ENCODE results near the gene RPS18. TPM values are rescaled to one million over a fixed set of nuclear protein-coding genes. Genes with fewer than 3 reads are reported as not detected.

The RPS18 gene
- total RNA-seq, 1 donor from 2014 or later, result 2,061 TPM

- no peaks in the 10 kb centered on the region for H3K27me3 Mint-ChIP-seq (ENCODE audit: low read depth, unreplicated experiment)
- Histone ChIP-seq H3K4me2 (ENCODE audit: low read length) (peak overlapping the region; percentile 90), H3K36me3 (ENCODE audit: insufficient read depth, low read length) (peaks cover 31% of the 10 kb centered on the region), H4K20me1 (ENCODE audit: insufficient read depth, low read length) (peaks cover 21% of the 10 kb centered on the region), H3K9me3 (ENCODE audit: insufficient read depth, low read depth, low read length) (no peaks in the 10 kb centered on the region), H3K79me2 (ENCODE audit: insufficient read depth, low read length) (peaks cover 65% of the 10 kb centered on the region), H3K4me3 (ENCODE audit: insufficient read depth, low read depth, low read length) (no peak overlapping the region), H3K27me3 (ENCODE audit: insufficient read depth, low read length) (no peaks in the 10 kb centered on the region), H3K27ac (ENCODE audit: low read depth, low read length) (no peak overlapping the region), H3K9ac (ENCODE audit: low read length) (peak overlapping the region; percentile 90), H2AFZ (ENCODE audit: low read depth, low read length) (no peak overlapping the region), H3K4me1 (ENCODE audit: insufficient read depth, low read length) (peaks cover 14% of the 10 kb centered on the region)
- peak overlapping the region; percentile 99 for H3K4me3 Mint-ChIP-seq (ENCODE audit: unreplicated experiment)
- H3K27ac Mint-ChIP-seq (ENCODE audit: unreplicated experiment), result no peak overlapping the region
- FAIRE-seq (no peak), DNase-seq (ENCODE audit: low read depth) (no peak)
- TF ChIP-seq CTCF (IDR thresholded peaks at IDR 0.05; ENCODE audit: insufficient read depth, low read depth, low read length) (no peak), EZH2 (IDR thresholded peaks at IDR 0.05; ENCODE audit: insufficient read depth, low read length) (no peak)
- peaks cover 22% of the 10 kb centered on the region for H3K4me1 Mint-ChIP-seq (ENCODE audit: low read depth, unreplicated experiment)
- H3K9me3 Mint-ChIP-seq (ENCODE audit: unreplicated experiment), result peaks cover 2% of the 10 kb centered on the region
- H3K36me3 Mint-ChIP-seq (ENCODE audit: low read depth, unreplicated experiment), result peaks cover 10% of the 10 kb centered on the region
These were observed 15.4 kb downstream of the RPS18 start for GRCh38 chr6:33286946-33287914.

DNA sequence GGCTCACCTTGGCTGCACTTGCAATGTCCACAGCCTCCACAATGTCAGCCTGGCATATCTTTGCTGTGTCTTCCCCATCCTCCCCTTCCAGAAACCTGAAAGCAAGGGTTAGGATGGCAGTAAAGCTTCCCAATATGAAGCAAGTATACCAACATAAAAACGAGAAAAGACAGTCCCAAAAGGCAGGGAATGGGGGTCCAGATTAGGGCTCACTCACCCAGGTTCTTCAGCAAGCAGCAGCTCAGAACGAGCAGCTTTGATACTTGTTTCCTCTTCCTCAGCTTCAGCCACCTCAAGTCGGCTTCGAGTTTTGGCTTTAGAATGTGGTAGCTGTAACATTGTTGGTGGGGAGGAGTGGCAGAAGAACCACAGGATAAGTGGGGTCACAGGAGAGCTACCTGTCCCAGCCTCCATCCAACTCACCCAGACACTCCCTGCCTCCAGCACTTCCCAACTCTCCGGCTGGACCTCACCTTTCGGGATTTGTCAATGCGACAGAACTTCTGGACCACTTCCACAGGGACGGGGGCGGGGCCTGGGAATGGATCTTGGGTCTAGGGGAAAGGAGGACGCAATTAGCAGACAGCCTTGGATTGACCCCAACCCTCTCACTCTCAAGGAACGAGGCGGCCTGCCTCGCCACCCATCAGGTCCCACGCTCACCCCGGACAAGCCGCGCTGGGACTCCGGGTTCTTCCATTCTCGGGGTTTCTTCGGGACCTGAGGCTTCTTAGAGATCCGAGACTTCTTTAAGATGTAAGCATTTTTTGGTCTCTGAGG is 16.5 kb downstream of the RPS18 start:
- Histone ChIP-seq H4K20me1 (ENCODE audit: insufficient read depth, low read length) (peaks cover 16% of the 10 kb centered on the region), H3K27me3 (ENCODE audit: insufficient read depth, low read length) (no peaks in the 10 kb centered on the region), H2AFZ (ENCODE audit: low read depth, low read length) (peak overlapping the region; percentile 86), H3K4me1 (ENCODE audit: insufficient read depth, low read length) (peaks cover 14% of the 10 kb centered on the region), H3K4me3 (ENCODE audit: insufficient read depth, low read depth, low read length) (peak overlapping the region; percentile 96), H3K27ac (ENCODE audit: low read depth, low read length) (peak overlapping the region; percentile 55), H3K36me3 (ENCODE audit: insufficient read depth, low read length) (peaks cover 33% of the 10 kb centered on the region), H3K4me2 (ENCODE audit: low read length) (peak overlapping the region; percentile 90), H3K9me3 (ENCODE audit: insufficient read depth, low read depth, low read length) (no peaks in the 10 kb centered on the region), H3K9ac (ENCODE audit: low read length) (peak overlapping the region; percentile 90), H3K79me2 (ENCODE audit: insufficient read depth, low read length) (peaks cover 66% of the 10 kb centered on the region)
- peaks cover 2% of the 10 kb centered on the region for H3K9me3 Mint-ChIP-seq (ENCODE audit: unreplicated experiment)
- no peak for FAIRE-seq
- H3K4me1 Mint-ChIP-seq (ENCODE audit: low read depth, unreplicated experiment), result peaks cover 22% of the 10 kb centered on the region
- TF ChIP-seq EZH2 (IDR thresholded peaks at IDR 0.05; ENCODE audit: insufficient read depth, low read length) (no peak), CTCF (IDR thresholded peaks at IDR 0.05; ENCODE audit: insufficient read depth, low read depth, low read length) (no peak)
- no peaks in the 10 kb centered on the region for H3K27me3 Mint-ChIP-seq (ENCODE audit: low read depth, unreplicated experiment)
- no peak for DNase-seq (ENCODE audit: low read depth)
- peak overlapping the region; percentile 43 for H3K27ac Mint-ChIP-seq (ENCODE audit: unreplicated experiment)
- H3K36me3 Mint-ChIP-seq (ENCODE audit: low read depth, unreplicated experiment), result peaks cover 7% of the 10 kb centered on the region
- peak overlapping the region; percentile 99 for H3K4me3 Mint-ChIP-seq (ENCODE audit: unreplicated experiment)
